BE2C (cell line): ENCODE results near the gene PHLPP1.

ENCODE experiments used
- DNase-seq: peaks from one replicate; pipeline ENCODE4 v3.0.0-alpha.2; 2020
- H3K27me3 ChIP-seq: fragments of 250-450 bp; sonication (Bioruptor Pico); 2 replicates; pipeline ENCODE4 v1.5.1; 2020; ENCODE audit warnings: mild to moderate bottlenecking
- H3K36me3 ChIP-seq: fragments of 250-450 bp; sonication (Bioruptor Pico); 2 replicates; pipeline ENCODE4 v1.5.1; 2020; ENCODE audit warnings: mild to moderate bottlenecking
- H3K4me1 ChIP-seq: fragments of 250-450 bp; sonication (Bioruptor Pico); 2 replicates; pipeline ENCODE4 v1.5.1; 2020
- H3K4me3 ChIP-seq: 2 replicates; pipeline ENCODE4 v1.5.1; 2011; ENCODE audit warnings: low read depth, low read length
- H3K9me3 ChIP-seq: fragments of 250-450 bp; sonication (Bioruptor Pico); 2 replicates; pipeline ENCODE4 v1.5.1; 2020
- TF ChIP-seq, protein P1 (sequence below): IDR thresholded peaks from 2 replicates; pipeline ENCODE4 v1.5.1; 2012; ENCODE audit warnings: mild to moderate bottlenecking, low read depth, low read length

PHLPP1 gene

DNA sequence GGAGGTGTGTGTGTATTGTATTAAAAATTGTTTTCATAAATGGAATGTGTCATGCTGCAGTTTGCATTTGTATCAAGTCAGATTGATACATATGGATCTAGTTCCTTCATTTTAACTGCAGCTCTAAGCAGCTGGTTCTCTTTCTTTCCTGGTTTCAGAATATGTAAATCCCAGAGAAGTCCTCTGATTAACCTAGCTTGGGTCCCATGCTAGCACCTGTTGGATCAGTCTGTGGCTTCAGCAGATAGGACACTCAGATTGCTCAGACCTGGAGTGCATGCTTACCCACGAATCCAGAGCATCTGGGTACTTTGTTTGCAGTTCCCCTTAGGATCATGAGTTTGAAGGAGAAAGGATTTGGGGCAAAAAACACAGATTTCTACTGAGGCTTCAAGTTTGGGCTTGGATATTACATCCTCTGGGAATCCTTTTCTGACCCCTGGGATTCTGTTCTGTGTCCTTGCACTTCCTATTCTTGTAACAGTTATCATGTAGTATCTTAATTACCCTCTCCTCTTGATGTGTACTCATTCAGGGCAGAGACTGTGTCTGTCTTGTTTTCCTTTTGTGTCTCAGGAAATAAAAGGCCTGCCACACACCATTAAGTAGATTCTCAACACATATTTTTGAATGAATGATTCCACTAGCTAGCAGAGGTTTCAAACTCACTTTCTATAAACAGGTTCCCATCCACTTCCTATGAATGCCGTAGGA lies 142.1 kb downstream of the PHLPP1 start:
- no peak for DNase-seq
- Histone ChIP-seq H3K36me3 (no peaks in the 10 kb centered on the region), H3K9me3 (no peaks in the 10 kb centered on the region), H3K4me1 (no peaks in the 10 kb centered on the region), H3K4me3 (no peak overlapping the region), H3K27me3 (no peaks in the 10 kb centered on the region)
- TF ChIP-seq, protein P1, sequence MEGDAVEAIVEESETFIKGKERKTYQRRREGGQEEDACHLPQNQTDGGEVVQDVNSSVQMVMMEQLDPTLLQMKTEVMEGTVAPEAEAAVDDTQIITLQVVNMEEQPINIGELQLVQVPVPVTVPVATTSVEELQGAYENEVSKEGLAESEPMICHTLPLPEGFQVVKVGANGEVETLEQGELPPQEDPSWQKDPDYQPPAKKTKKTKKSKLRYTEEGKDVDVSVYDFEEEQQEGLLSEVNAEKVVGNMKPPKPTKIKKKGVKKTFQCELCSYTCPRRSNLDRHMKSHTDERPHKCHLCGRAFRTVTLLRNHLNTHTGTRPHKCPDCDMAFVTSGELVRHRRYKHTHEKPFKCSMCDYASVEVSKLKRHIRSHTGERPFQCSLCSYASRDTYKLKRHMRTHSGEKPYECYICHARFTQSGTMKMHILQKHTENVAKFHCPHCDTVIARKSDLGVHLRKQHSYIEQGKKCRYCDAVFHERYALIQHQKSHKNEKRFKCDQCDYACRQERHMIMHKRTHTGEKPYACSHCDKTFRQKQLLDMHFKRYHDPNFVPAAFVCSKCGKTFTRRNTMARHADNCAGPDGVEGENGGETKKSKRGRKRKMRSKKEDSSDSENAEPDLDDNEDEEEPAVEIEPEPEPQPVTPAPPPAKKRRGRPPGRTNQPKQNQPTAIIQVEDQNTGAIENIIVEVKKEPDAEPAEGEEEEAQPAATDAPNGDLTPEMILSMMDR: no peak

DNA sequence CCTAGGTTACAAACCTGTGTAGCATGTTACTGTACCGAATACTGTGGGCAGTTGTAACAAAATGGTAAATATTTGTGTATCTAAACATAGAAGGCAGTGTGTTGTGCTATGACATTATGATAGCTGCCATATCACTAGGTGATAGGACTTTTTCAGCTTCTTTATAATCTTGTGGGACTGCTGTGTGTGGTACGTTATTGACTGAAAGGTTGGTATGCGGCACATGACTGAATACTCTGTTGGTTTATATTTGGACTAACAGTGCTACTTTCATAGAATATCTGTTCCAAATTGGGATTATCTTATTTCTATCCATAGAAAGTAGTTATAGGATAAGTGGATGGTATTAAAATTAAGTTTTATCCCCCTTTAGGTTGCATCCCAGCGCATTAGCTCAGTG lies 144.7 kb downstream of the PHLPP1 start:
- Histone ChIP-seq H3K36me3 (no peaks in the 10 kb centered on the region), H3K4me1 (no peaks in the 10 kb centered on the region), H3K9me3 (no peaks in the 10 kb centered on the region), H3K4me3 (no peak overlapping the region), H3K27me3 (no peaks in the 10 kb centered on the region)
- DNase-seq: no peak
- TF ChIP-seq, protein P1: no peak

DNA sequence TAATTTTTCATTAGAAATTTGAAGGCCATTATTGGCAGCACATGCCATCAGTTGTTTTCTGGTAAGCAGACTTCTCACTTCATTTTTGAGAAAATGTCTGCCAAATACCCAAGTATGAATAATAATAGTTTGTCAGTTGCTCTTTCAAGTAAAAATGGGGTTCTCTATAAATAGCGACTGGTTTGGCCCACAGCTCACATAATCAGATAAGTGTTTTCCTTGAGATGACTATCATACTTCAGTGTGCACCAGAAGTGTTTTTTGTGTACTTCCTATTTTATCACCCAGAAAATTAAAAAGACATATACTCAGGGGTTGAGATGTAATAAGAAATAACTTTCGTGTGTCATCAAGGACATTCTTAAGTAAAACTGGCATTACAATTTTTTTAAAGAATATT lies 147.1 kb downstream of the PHLPP1 start:
- Histone ChIP-seq H3K36me3 (no peaks in the 10 kb centered on the region), H3K4me3 (no peak overlapping the region), H3K4me1 (no peaks in the 10 kb centered on the region), H3K27me3 (no peaks in the 10 kb centered on the region), H3K9me3 (no peaks in the 10 kb centered on the region)
- TF ChIP-seq, protein P1: no peak
- no peak for DNase-seq

- no peak for DNase-seq
- Histone ChIP-seq H3K9me3 (no peaks in the 10 kb centered on the region), H3K4me1 (no peaks in the 10 kb centered on the region), H3K4me3 (no peak overlapping the region), H3K27me3 (no peaks in the 10 kb centered on the region), H3K36me3 (no peaks in the 10 kb centered on the region)
- TF ChIP-seq, protein P1: no peak
These were observed 148.2 kb downstream of the PHLPP1 start for GRCh38 chr18:62863579-62864001.

GRCh38 chr18:62865498-62865897 lies 150.2 kb downstream of the PHLPP1 start:
- TF ChIP-seq, protein P1: no peak
- no peaks in the 10 kb centered on the region for H3K27me3 ChIP-seq
- H3K36me3 ChIP-seq: no peaks in the 10 kb centered on the region
- no peaks in the 10 kb centered on the region for H3K9me3 ChIP-seq
- H3K4me3 ChIP-seq: no peak overlapping the region
- DNase-seq: no peak
- H3K4me1 ChIP-seq: no peaks in the 10 kb centered on the region

DNA sequence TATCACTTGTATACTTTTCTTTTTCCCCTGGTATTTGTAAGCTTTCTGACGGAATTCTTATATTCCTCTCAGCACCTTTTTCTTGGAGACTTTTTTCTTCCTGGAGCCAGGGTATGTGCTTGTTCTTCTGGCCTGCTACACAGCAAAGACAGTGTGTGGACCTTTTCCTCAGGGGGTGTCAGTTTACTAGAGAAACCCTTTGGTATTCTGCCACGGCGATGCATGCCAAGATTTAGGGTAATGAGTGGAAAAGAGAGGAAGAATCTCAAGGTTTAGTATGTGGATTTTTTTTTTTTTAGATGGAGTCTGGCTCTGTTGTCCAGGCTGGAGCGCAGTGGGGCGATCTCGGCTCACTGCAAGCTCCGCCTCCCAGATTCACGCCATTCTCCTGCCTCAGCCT lies 152.2 kb downstream of the PHLPP1 start:
- Histone ChIP-seq H3K9me3 (no peaks in the 10 kb centered on the region), H3K4me3 (no peak overlapping the region), H3K27me3 (no peaks in the 10 kb centered on the region), H3K4me1 (no peaks in the 10 kb centered on the region), H3K36me3 (no peaks in the 10 kb centered on the region)
- TF ChIP-seq, protein P1: no peak
- no peak for DNase-seq
